Endothelial cell of umbilical vein (primary cell): ENCODE data around the gene LRFN2. TPM values are rescaled to one million over a fixed set of nuclear protein-coding genes. Genes with fewer than 3 reads are reported as not detected.

ENCODE experiments used
- BruUV-seq: library from RNA; stranded (reverse); fragments of 400-500 nt; replicated peaks from 2 replicates; lab custom pipeline; 2021; lab: Mats Ljungman, UMichigan
- CTCF ChIA-PET: fragments of 300-600, 350-600 bp; sonication (Branson Sonifier 250); formaldehyde crosslinking; loops from one replicate; lab custom pipeline; 2021; ENCODE audit warnings: antibody characterized with exemption, inconsistent platforms; lab: Charles Lee
- POLR2A ChIA-PET: fragments of 300-600, 350-600 bp; sonication (Branson Sonifier 250); formaldehyde crosslinking; loops from one replicate; lab custom pipeline; 2021; ENCODE audit warnings: antibody characterized with exemption, inconsistent platforms; lab: Charles Lee
- DNase-seq: peaks from one replicate; pipeline ENCODE4 v3.0.0-alpha.2; 2011; ENCODE audit warnings: low read depth, low spot score
- FAIRE-seq: peaks from 2 replicates; lab custom pipeline; 2011; peaks lifted over from hg19 to GRCh38; lab: Jason Lieb, UNC
- H2AFZ ChIP-seq: 2 replicates; pipeline ENCODE4 v1.6.0; 2012; ENCODE audit warnings: low read depth, low read length, control low read depth, inconsistent platforms
- H3K27ac ChIP-seq: 2 replicates; pipeline ENCODE4 v1.5.1; 2011; ENCODE audit warnings: low read depth, mild to moderate bottlenecking, control low read depth, low read length, moderate library complexity; ENCODE audit not compliant: insufficient read depth
- H3K27me3 ChIP-seq, 2 experiments: 2 replicates each; pipeline versions ENCODE4 v1.6.0 to v1.6.1; 2011; ENCODE audit warnings: low read length in 2 of 2, mixed read lengths in 1 of 2; ENCODE audit not compliant: control insufficient read depth in 2 of 2, insufficient read depth in 2 of 2
- H3K36me3 ChIP-seq, 2 experiments: 2 replicates in 1 of 2; 3 replicates in 1 of 2; pipeline ENCODE4 v1.5.1; 2011; ENCODE audit warnings: low read length in 2 of 2, mild to moderate bottlenecking in 1 of 2, moderate library complexity in 1 of 2; ENCODE audit not compliant: control insufficient read depth in 2 of 2, insufficient read depth in 2 of 2; ENCODE audit errors: extremely low read depth in 1 of 2
- H3K4me1 ChIP-seq: 3 replicates; pipeline ENCODE4 v1.5.1; 2011; ENCODE audit warnings: mild to moderate bottlenecking, low read length; ENCODE audit not compliant: control insufficient read depth, insufficient read depth; ENCODE audit errors: extremely low read depth
- H3K4me2 ChIP-seq: 2 replicates; pipeline ENCODE4 v1.6.1; 2011; ENCODE audit warnings: low read length, control low read depth, mixed read lengths; ENCODE audit not compliant: insufficient read depth
- H3K4me3 ChIP-seq, 3 experiments: fragments of 200-600 bp in 1 of 3; sonication (generic), shearing (Covaris generic) in 1 of 3; replicated peaks in 1 of 3; 2 replicates each; pipeline ENCODE4 v1.5.1; 2011 to 2016; ENCODE audit warnings: control low read depth in 3 of 3, low read length in 3 of 3, mild to moderate bottlenecking in 2 of 3, inconsistent platforms in 1 of 3, low read depth in 1 of 3, moderate library complexity in 1 of 3; ENCODE audit not compliant: insufficient read depth in 1 of 3
- H3K79me2 ChIP-seq: 2 replicates; pipeline ENCODE4 v1.6.0; 2012; ENCODE audit warnings: low read length, inconsistent platforms; ENCODE audit not compliant: control insufficient read depth, insufficient read depth
- H3K9ac ChIP-seq: replicated peaks from 2 replicates; pipeline ENCODE3; 2011; ENCODE audit warnings: low read length, control low read depth; ENCODE audit not compliant: insufficient read depth; ENCODE audit errors: extremely low read depth
- H3K9me1 ChIP-seq: replicated peaks from 3 replicates; pipeline ENCODE4 v1.6.0; 2011; ENCODE audit warnings: mild to moderate bottlenecking, low read length; ENCODE audit not compliant: control insufficient read depth, insufficient read depth; ENCODE audit errors: extremely low read depth
- H3K9me3 ChIP-seq: replicated peaks from 2 replicates; pipeline ENCODE4 v1.5.1; 2012; ENCODE audit warnings: low read length, inconsistent platforms; ENCODE audit not compliant: control insufficient read depth, insufficient read depth
- H4K20me1 ChIP-seq: replicated peaks from 2 replicates; pipeline ENCODE3; 2011; ENCODE audit warnings: mild to moderate bottlenecking, low read length; ENCODE audit not compliant: control insufficient read depth, insufficient read depth; ENCODE audit errors: extremely low read depth
- CTCF ChIP-seq, 2 donors: IDR thresholded peaks; 1 replicate in 1 of 2; 2 replicates in 1 of 2; pipeline ENCODE4 v1.5.1; 2011; ENCODE audit warnings: low read length in 2 of 2, mild to moderate bottlenecking in 2 of 2, moderate library complexity in 2 of 2, control low read depth in 1 of 2, inconsistent platforms in 1 of 2, low read depth in 1 of 2; ENCODE audit not compliant: insufficient read depth in 1 of 2; ENCODE audit errors: extremely low read depth in 1 of 2
- EZH2 ChIP-seq: IDR thresholded peaks from 2 replicates; pipeline ENCODE4 v1.6.1; 2012; ENCODE audit warnings: borderline replicate concordance, low read depth, mild to moderate bottlenecking, moderate library complexity, low read length, inconsistent platforms; ENCODE audit not compliant: severe bottlenecking
- GATA2 ChIP-seq: IDR thresholded peaks from 2 replicates; pipeline ENCODE4 v1.7.0; 2011; ENCODE audit warnings: low read depth, mild to moderate bottlenecking, moderate library complexity, mixed read lengths, low read length; ENCODE audit not compliant: insufficient read length, insufficient read depth
- MAX ChIP-seq: IDR thresholded peaks from 2 replicates; pipeline ENCODE4 v1.6.1; 2011; ENCODE audit not compliant: insufficient read depth, insufficient read length
- MYC ChIP-seq: IDR thresholded peaks from one replicate; pipeline ENCODE4 v1.6.1; 2011; ENCODE audit warnings: mild to moderate bottlenecking, low read depth, low read length
- POLR2A ChIP-seq: IDR thresholded peaks from 2 replicates; pipeline ENCODE4 v1.6.1; 2012; ENCODE audit warnings: low read depth, mild to moderate bottlenecking, control low read depth, low read length
- POLR2AphosphoS5 ChIP-seq: IDR thresholded peaks from 2 replicates; pipeline ENCODE4 v1.6.1; 2012; ENCODE audit warnings: low read depth, mild to moderate bottlenecking, control low read depth, low read length, moderate library complexity; ENCODE audit not compliant: insufficient read depth
- dilution Hi-C: fragments of 300-500 bp; cut with MboI; formaldehyde crosslinking; loops from one replicate; pipeline ENCODE4 v1.15.0; 2019; ENCODE audit warnings: low sequenced_read_pairs; ENCODE audit not compliant: extremely low pct_ligation_motif_present
- intact Hi-C: fragments of 100-400 bp; cut with micrococcal nuclease; formaldehyde crosslinking; loops from one replicate; pipeline ENCODE4 v1.10.0; 2022
- polyA plus RNA-seq, 4 experiments: library from polyadenylated mRNA; depleted of rRNA in 3 of 4; stranded (reverse) in 3 of 4; unstranded in 1 of 4; fragments of >200 nt; gene quantifications; 2 replicates each; pipeline versions ENCODE4 v1.2.1 to v1.2.3, GENCODE V29; 2011 to 2012; ENCODE audit warnings: missing spikeins in 1 of 4
- total RNA-seq: library from RNA; stranded (reverse); gene quantifications from 2 replicates; pipeline ENCODE4 v1.2.3, GENCODE V29; 2021

LRFN2 gene
- total and polyA plus RNA-seq, 2 donors (not counting 3 experiments of a cell fraction or from before 2014, with no cell fraction given), result not detected

GRCh38 chr6:40350747-40351217, 236.4 kb downstream of the LRFN2 start:
- FAIRE-seq, result no peak
- Histone ChIP-seq H2AFZ (no peak overlapping the region), H3K9ac (no peak overlapping the region), H3K9me3 (no peaks in the 10 kb centered on the region), H3K4me1 (no peaks in the 10 kb centered on the region), H3K27ac (no peak overlapping the region), H3K4me3 (no peak overlapping the region), H3K79me2 (no peaks in the 10 kb centered on the region), H4K20me1 (no peaks in the 10 kb centered on the region), H3K27me3 (no peaks in the 10 kb centered on the region), H3K36me3 (no peaks in the 10 kb centered on the region), H3K4me2 (no peak overlapping the region), H3K9me1 (no peaks in the 10 kb centered on the region)
- dilution Hi-C loops, result no loop called here
- no peak for DNase-seq
- no TSS peak for BruUV-seq
- no peak for TF ChIP-seq CTCF (IDR thresholded peaks at IDR 0.05; ENCODE audit: extremely low read depth in 1 of 2, insufficient read depth in 1 of 2, low read depth in 1 of 2, low read length in 2 of 2)
- no peak for TF ChIP-seq POLR2A
- no peak for TF ChIP-seq MYC
- TF ChIP-seq MAX, result no peak
- no peak for TF ChIP-seq EZH2
- no peak for TF ChIP-seq POLR2AphosphoS5
- TF ChIP-seq GATA2, result no peak
- ChIA-PET POLR2A (no interaction called here), CTCF (no interaction called here)
- intact Hi-C loops, result no loop called here
